ENCODE data around the gene JHY. TPM values are rescaled to one million over a fixed set of nuclear protein-coding genes. Genes with fewer than 3 reads are reported as not detected.

JHY gene
- polyA plus RNA-seq, 1 of the 3 experiments (the other 2 are of a cell fraction), result 2.9 TPM

DNA sequence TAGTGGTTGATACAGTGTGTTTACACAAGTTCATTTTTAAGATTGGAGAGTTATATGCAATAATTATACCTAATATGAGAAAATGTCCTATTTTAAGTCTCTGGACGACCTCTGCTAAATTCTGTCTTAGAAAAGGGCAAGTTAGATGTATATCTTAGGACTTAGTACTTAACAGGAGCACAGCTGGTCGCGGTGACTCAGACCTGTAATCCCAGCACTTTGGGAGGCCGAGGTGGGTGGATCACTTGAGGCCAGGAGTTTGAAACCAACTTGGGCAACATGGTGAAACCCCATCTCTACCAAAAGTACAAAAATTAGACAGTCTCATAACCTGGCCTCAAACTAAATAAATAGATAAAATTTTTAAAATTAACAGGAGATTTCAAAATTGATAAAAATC is 71.9 kb downstream of the JHY start:
- Histone ChIP-seq H3K4me2 (no peak overlapping the region), H3K27me3 (ENCODE audit: insufficient read depth) (no peaks in the 10 kb centered on the region), H3K9ac (no peak overlapping the region), H3K27ac (ENCODE audit: low read depth in 2 of 2, low read length in 1 of 2) (no peak overlapping the region), H3K36me3 (replicated peaks in 1 of 2; ENCODE audit: control insufficient read depth in 1 of 2, insufficient read depth in 2 of 2, low read length in 1 of 2) (peaks cover 4 to 5% of the 10 kb centered on the region in 2 experiments), H3K4me3 (ENCODE audit: low read depth in 2 of 2, low read length in 1 of 2) (no peak overlapping the region), H3K79me2 (ENCODE audit: insufficient read depth) (no peaks in the 10 kb centered on the region), H4K20me1 (ENCODE audit: insufficient read depth) (no peaks in the 10 kb centered on the region), H2AFZ (ENCODE audit: low read depth) (no peak overlapping the region), H3K4me1 (ENCODE audit: control insufficient read depth in 1 of 2, insufficient read depth in 2 of 2, low read depth in 1 of 2, low read length in 1 of 2) (no peaks in the 10 kb centered on the region), H3K9me3 (no peaks in the 10 kb centered on the region), H3F3A (replicated peaks; ENCODE audit: insufficient read depth) (no peaks in the 10 kb centered on the region), H3K9me2 (no peaks in the 10 kb centered on the region)
- POLR2A ChIA-PET, result no interaction called here
- no peak for DNase-seq
- WGBS (ENCODE audit: low lambda C conversion rate), result 79% methylated on average over 4 of the region's 4 CpGs
- TF ChIP-seq SMC3 (IDR thresholded peaks at IDR 0.05; ENCODE audit: low read depth, low read length), result no peak
- TF ChIP-seq, protein P1, sequence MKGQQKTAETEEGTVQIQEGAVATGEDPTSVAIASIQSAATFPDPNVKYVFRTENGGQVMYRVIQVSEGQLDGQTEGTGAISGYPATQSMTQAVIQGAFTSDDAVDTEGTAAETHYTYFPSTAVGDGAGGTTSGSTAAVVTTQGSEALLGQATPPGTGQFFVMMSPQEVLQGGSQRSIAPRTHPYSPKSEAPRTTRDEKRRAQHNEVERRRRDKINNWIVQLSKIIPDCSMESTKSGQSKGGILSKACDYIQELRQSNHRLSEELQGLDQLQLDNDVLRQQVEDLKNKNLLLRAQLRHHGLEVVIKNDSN (IDR thresholded peaks at IDR 0.05; ENCODE audit: borderline replicate concordance, low read depth), result no peak
- TF ChIP-seq EP300 (IDR thresholded peaks at IDR 0.05; ENCODE audit: borderline replicate concordance in 1 of 2, low read depth in 1 of 2, low read length in 1 of 2), result no peak
- no peak for TF ChIP-seq ELF1 (IDR thresholded peaks at IDR 0.05)
- no peak for TF ChIP-seq YY1 (IDR thresholded peaks at IDR 0.05; ENCODE audit: low read depth)
- TF ChIP-seq NFIC (IDR thresholded peaks at IDR 0.05; ENCODE audit: borderline replicate concordance), result no peak
- TF ChIP-seq RAD21 (IDR thresholded peaks at IDR 0.05; ENCODE audit: low read length), result no peak
- TF ChIP-seq MXI1 (IDR thresholded peaks at IDR 0.05; ENCODE audit: low read depth, low read length), result no peak
- TF ChIP-seq, protein P2, sequence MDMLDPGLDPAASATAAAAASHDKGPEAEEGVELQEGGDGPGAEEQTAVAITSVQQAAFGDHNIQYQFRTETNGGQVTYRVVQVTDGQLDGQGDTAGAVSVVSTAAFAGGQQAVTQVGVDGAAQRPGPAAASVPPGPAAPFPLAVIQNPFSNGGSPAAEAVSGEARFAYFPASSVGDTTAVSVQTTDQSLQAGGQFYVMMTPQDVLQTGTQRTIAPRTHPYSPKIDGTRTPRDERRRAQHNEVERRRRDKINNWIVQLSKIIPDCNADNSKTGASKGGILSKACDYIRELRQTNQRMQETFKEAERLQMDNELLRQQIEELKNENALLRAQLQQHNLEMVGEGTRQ (IDR thresholded peaks at IDR 0.05; ENCODE audit: borderline replicate concordance, low read depth, low read length), result no peak
- TF ChIP-seq EZH2phosphoT487 (IDR thresholded peaks at IDR 0.05; ENCODE audit: borderline replicate concordance, low read depth), result no peak
- TF ChIP-seq NRF1 (IDR thresholded peaks at IDR 0.05; ENCODE audit: low read depth, low read length), result no peak
- TF ChIP-seq RCOR1 (IDR thresholded peaks at IDR 0.05; ENCODE audit: low read length), result no peak
- TF ChIP-seq TEAD4 (IDR thresholded peaks at IDR 0.05; ENCODE audit: borderline replicate concordance, insufficient read depth), result no peak
- TF ChIP-seq, protein P3, sequence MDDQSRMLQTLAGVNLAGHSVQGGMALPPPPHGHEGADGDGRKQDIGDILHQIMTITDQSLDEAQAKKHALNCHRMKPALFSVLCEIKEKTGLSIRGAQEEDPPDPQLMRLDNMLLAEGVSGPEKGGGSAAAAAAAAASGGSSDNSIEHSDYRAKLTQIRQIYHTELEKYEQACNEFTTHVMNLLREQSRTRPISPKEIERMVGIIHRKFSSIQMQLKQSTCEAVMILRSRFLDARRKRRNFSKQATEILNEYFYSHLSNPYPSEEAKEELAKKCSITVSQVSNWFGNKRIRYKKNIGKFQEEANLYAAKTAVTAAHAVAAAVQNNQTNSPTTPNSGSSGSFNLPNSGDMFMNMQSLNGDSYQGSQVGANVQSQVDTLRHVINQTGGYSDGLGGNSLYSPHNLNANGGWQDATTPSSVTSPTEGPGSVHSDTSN (IDR thresholded peaks at IDR 0.05), result no peak
- TF ChIP-seq SIN3A (IDR thresholded peaks at IDR 0.05; ENCODE audit: borderline replicate concordance, low read depth, low read length), result no peak
- no peak for TF ChIP-seq FOXM1 (IDR thresholded peaks at IDR 0.05; ENCODE audit: low read depth)
- no peak for TF ChIP-seq CHD2 (IDR thresholded peaks at IDR 0.05; ENCODE audit: low read length, partially characterized antibody)
- no peak for TF ChIP-seq GABPA (IDR thresholded peaks at IDR 0.05; ENCODE audit: low read depth)
- TF ChIP-seq, protein P4, sequence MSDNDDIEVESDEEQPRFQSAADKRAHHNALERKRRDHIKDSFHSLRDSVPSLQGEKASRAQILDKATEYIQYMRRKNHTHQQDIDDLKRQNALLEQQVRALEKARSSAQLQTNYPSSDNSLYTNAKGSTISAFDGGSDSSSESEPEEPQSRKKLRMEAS (IDR thresholded peaks at IDR 0.05; ENCODE audit: low read depth), result no peak
- no peak for TF ChIP-seq FOSL2 (IDR thresholded peaks at IDR 0.05; ENCODE audit: borderline replicate concordance, low read depth)
- CTCF ChIA-PET, result no interaction called here

Data from SK-N-SH (cell line).